ENCODE measurements around the gene ATP13A3. TPM values are rescaled to one million over a fixed set of nuclear protein-coding genes. Genes with fewer than 3 reads are reported as not detected.

The ATP13A3 gene
- total and polyA plus RNA-seq, 9 of the 15 experiments (the other 6 are each of a cell fraction or from before 2014, with no cell fraction given), result 16.6 to 135 (median 86.6) TPM

DNA sequence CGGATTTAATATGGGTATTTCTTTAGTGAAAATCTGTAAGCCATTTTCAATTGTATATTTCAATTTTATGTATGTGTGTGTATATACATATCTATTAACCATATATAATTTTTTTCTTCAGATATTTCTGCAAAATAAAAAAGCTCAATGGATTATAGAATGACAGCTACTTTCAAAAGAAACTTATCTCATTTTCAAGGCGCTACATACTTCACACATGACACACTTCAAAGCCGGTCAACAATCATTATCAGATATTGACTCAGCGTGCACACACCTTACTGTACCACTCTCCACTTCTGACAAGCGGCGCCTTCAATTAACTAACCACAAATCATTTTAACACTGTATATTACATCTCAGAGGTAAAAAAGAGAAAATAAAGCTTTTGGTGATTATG is 39.6 kb downstream of the ATP13A3 start (continued):
- TF ChIP-seq MEF2D (tag; conservative IDR thresholded peaks at IDR 0.05; ENCODE audit: low read depth), result no peak
- no peak for TF ChIP-seq MTA2 (IDR thresholded peaks at IDR 0.05; ENCODE audit: low read depth)
- TF ChIP-seq MCM2 (IDR thresholded peaks at IDR 0.05; ENCODE audit: low read depth), result no peak
- TF ChIP-seq ATF1 (CRISPR knock-in tag; IDR thresholded peaks at IDR 0.05), result no peak
- TF ChIP-seq ATF1 (tag; IDR thresholded peaks at IDR 0.05), result no peak
- no peak for TF ChIP-seq RBM34 (IDR thresholded peaks at IDR 0.05; ENCODE audit: borderline replicate concordance, insufficient read depth, low read length)
- TF ChIP-seq, protein P1, sequence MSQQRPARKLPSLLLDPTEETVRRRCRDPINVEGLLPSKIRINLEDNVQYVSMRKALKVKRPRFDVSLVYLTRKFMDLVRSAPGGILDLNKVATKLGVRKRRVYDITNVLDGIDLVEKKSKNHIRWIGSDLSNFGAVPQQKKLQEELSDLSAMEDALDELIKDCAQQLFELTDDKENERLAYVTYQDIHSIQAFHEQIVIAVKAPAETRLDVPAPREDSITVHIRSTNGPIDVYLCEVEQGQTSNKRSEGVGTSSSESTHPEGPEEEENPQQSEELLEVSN (IDR thresholded peaks at IDR 0.05; ENCODE audit: borderline replicate concordance in 1 of 2, extremely low read depth in 1 of 2, insufficient read depth in 1 of 2, insufficient read length in 1 of 2, low read depth in 1 of 2, low read length in 1 of 2, poor library complexity in 1 of 2, severe bottlenecking in 1 of 2), result no peak
- TF ChIP-seq EP300 (IDR thresholded peaks at IDR 0.05; ENCODE audit: low read length), result peak; percentile 23; the same call in 1 of the 2 replicates
- TF ChIP-seq ZSCAN32 (CRISPR knock-in tag; IDR thresholded peaks at IDR 0.05), result no peak
- TF ChIP-seq CEBPB (tag; IDR thresholded peaks at IDR 0.05), result no peak
- peak; percentile 28; the same call in 1 of the 2 replicates for TF ChIP-seq CXXC5 (CRISPR knock-in tag; IDR thresholded peaks at IDR 0.05)
- no peak for TF ChIP-seq HEY1 (CRISPR knock-in tag; IDR thresholded peaks at IDR 0.05; ENCODE audit: borderline replicate concordance)
- no peak for TF ChIP-seq POLR2A (conservative IDR thresholded peaks at IDR 0.05)
- TF ChIP-seq SIRT6 (IDR thresholded peaks at IDR 0.05; ENCODE audit: low read depth, low read length), result no peak
- no peak for TF ChIP-seq JUNB (CRISPR knock-in tag; conservative IDR thresholded peaks at IDR 0.05)
- TF ChIP-seq SRF (CRISPR knock-in tag; IDR thresholded peaks at IDR 0.05), result no peak
- no peak for TF ChIP-seq TAL1 (IDR thresholded peaks at IDR 0.05)
- TF ChIP-seq DPF2 (IDR thresholded peaks at IDR 0.05), result peak; percentile 42; the same call in 1 of the 2 replicates
- no peak for TF ChIP-seq XRCC5 (IDR thresholded peaks at IDR 0.05; ENCODE audit: low read depth, low read length)
- 0 out of 2 replicates have a peak, but pooled peaks have one; percentile 38 for TF ChIP-seq TCF7L2 (IDR thresholded peaks at IDR 0.05; ENCODE audit: low read depth, low read length)
- no peak for TF ChIP-seq ETS1 (conservative IDR thresholded peaks at IDR 0.05; ENCODE audit: control insufficient read depth, low read depth, low read length)
- TF ChIP-seq FOSL1 (tag; conservative IDR thresholded peaks at IDR 0.05), result peak; percentile 84
- TF ChIP-seq ZNF311 (CRISPR knock-in tag; IDR thresholded peaks at IDR 0.05), result no peak
- TF ChIP-seq RREB1 (CRISPR knock-in tag; IDR thresholded peaks at IDR 0.05), result no peak
- TF ChIP-seq ZNF785 (CRISPR knock-in tag; IDR thresholded peaks at IDR 0.05), result no peak
